ENCODE data around the gene NTF3. TPM values are rescaled to one million over a fixed set of nuclear protein-coding genes. Genes with fewer than 3 reads are reported as not detected.

The NTF3 gene
- total and polyA plus RNA-seq, 2 of the 8 experiments (the other 6 are each of a cell fraction or from before 2014, with no cell fraction given) = 1.4 to 2.3 TPM

GRCh38 chr12:5402009-5402935, 29.6 kb upstream of the NTF3 start (continued):
- TF ChIP-seq PHF8 (conservative IDR thresholded peaks at IDR 0.05; ENCODE audit: low read depth, low read length) = no peak
